Progenitor cell of endocrine pancreas (in vitro differentiated cells): ENCODE data around the gene FHOD3. TPM values are rescaled to one million over a fixed set of nuclear protein-coding genes. Genes with fewer than 3 reads are reported as not detected.
"Not testable (repeated sequence)": the region's sequence is repeated elsewhere in the genome, so short reads cannot be mapped to it uniquely, and the experiment has no call there.

ENCODE experiments used
- DNase-seq: peaks from one replicate; pipeline ENCODE4 v3.0.0; 2021; ENCODE audit warnings: low spot score; ENCODE audit not compliant: unreplicated experiment
- H3K27ac Mint-ChIP-seq: 2 replicates; pipeline ENCODE4 v1.8.0; 2021; ENCODE audit warnings: mild to moderate bottlenecking, moderate library complexity, mixed read lengths
- H3K27me3 Mint-ChIP-seq: 2 replicates; pipeline ENCODE4 v1.8.0; 2021; ENCODE audit warnings: mixed read lengths
- H3K36me3 Mint-ChIP-seq: 2 replicates; pipeline ENCODE4 v1.8.0; 2022; ENCODE audit warnings: mixed read lengths; ENCODE audit not compliant: insufficient read depth
- H3K4me1 Mint-ChIP-seq: 2 replicates; pipeline ENCODE4 v1.8.0; 2021; ENCODE audit warnings: low read depth, mixed read lengths
- H3K4me3 Mint-ChIP-seq: 2 replicates; pipeline ENCODE4 v1.8.0; 2021; ENCODE audit warnings: low read depth, mild to moderate bottlenecking, moderate library complexity, mixed read lengths
- H3K9me3 Mint-ChIP-seq: 2 replicates; pipeline ENCODE4 v1.8.0; 2021; ENCODE audit warnings: low read depth, mixed read lengths
- total RNA-seq: library from RNA; stranded (reverse); gene quantifications from 2 replicates; pipeline ENCODE4 v1.2.1, GENCODE V29; 2021
- TF ChIP-seq, protein P1 (sequence below): fragments of 200-600 bp; sonication (generic); IDR thresholded peaks from one replicate; pipeline ENCODE4 v1.5.0; 2021; ENCODE audit warnings: antibody characterized with exemption, mild to moderate bottlenecking; ENCODE audit not compliant: unreplicated experiment

The FHOD3 gene
- total RNA-seq, 1 donor from 2014 or later = 1.6 TPM

DNA sequence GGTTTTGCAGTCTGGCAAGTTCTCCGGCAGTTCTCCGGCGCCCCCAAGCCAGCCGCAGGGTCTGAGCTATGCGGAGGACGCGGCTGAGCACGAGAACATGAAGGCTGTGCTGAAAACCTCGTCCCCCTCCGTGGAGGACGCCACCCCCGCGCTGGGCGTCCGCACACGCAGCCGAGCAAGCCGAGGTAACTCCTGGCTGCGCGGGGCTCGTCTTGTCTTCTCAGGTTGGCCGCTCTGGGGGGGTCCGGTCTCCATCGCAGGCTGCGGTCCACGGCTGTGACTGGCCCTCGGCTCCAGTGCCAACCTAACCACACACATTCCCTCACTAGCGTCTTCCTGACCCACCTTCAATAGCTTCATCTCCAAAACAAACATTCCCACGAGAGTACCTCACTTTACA, 463.1 kb downstream of the FHOD3 start:
- H3K4me3 Mint-ChIP-seq = no peak overlapping the region
- no peaks in the 10 kb centered on the region for H3K27me3 Mint-ChIP-seq
- H3K27ac Mint-ChIP-seq = no peak overlapping the region
- no peak for DNase-seq
- TF ChIP-seq, protein P1, sequence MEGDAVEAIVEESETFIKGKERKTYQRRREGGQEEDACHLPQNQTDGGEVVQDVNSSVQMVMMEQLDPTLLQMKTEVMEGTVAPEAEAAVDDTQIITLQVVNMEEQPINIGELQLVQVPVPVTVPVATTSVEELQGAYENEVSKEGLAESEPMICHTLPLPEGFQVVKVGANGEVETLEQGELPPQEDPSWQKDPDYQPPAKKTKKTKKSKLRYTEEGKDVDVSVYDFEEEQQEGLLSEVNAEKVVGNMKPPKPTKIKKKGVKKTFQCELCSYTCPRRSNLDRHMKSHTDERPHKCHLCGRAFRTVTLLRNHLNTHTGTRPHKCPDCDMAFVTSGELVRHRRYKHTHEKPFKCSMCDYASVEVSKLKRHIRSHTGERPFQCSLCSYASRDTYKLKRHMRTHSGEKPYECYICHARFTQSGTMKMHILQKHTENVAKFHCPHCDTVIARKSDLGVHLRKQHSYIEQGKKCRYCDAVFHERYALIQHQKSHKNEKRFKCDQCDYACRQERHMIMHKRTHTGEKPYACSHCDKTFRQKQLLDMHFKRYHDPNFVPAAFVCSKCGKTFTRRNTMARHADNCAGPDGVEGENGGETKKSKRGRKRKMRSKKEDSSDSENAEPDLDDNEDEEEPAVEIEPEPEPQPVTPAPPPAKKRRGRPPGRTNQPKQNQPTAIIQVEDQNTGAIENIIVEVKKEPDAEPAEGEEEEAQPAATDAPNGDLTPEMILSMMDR = no peak
- peaks cover 2% of the 10 kb centered on the region for H3K36me3 Mint-ChIP-seq
- peaks cover 4% of the 10 kb centered on the region for H3K9me3 Mint-ChIP-seq
- peaks cover 13% of the 10 kb centered on the region for H3K4me1 Mint-ChIP-seq

GRCh38 chr18:36761186-36761698, 463.7 kb downstream of the FHOD3 start:
- TF ChIP-seq, protein P1 = peak; percentile 9
- Mint-ChIP-seq H3K27me3 (no peaks in the 10 kb centered on the region), H3K27ac (no peak overlapping the region), H3K36me3 (peaks cover 2% of the 10 kb centered on the region), H3K4me1 (peaks cover 13% of the 10 kb centered on the region), H3K4me3 (no peak overlapping the region), H3K9me3 (peaks cover 4% of the 10 kb centered on the region)
- no peak for DNase-seq

DNA sequence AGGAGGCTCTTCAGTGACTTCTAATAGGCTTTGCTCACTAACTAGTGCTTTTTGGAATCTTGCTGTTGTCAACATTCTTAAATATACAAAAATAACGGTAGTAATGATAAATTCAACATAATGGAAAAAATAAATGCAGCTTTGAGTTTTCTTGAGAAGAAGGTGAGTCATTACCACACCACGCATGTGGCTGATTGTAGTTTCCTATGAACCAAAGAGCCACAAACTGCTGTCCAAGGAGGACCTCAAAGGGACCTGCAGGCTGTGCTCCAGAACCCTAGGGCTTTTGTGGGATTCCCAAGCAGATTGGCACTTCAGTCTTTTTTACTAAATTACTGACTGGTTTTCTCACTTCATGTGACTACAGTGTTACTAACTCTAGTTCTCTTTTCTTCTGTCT, 464.6 kb downstream of the FHOD3 start:
- Mint-ChIP-seq H3K27me3 (no peaks in the 10 kb centered on the region), H3K9me3 (peaks cover 4% of the 10 kb centered on the region), H3K27ac (no peak overlapping the region), H3K4me3 (no peak overlapping the region), H3K4me1 (peaks cover 13% of the 10 kb centered on the region), H3K36me3 (peaks cover 2% of the 10 kb centered on the region)
- DNase-seq = no peak
- TF ChIP-seq, protein P1 = no peak

- H3K9me3 Mint-ChIP-seq, DNase-seq, H3K4me3 Mint-ChIP-seq: not testable (repeated sequence)
Measured at GRCh38 chr18:36762965-36763364, 465.5 kb downstream of the FHOD3 start.

GRCh38 chr18:36766836-36767235, 469.3 kb downstream of the FHOD3 start:
- peaks cover 2% of the 10 kb centered on the region for H3K4me1 Mint-ChIP-seq
- H3K9me3 Mint-ChIP-seq = no peaks in the 10 kb centered on the region
- TF ChIP-seq, protein P1 = no peak
- no peak overlapping the region for H3K4me3 Mint-ChIP-seq
- DNase-seq = no peak
- no peak overlapping the region for H3K27ac Mint-ChIP-seq
- no peaks in the 10 kb centered on the region for H3K36me3 Mint-ChIP-seq
- no peaks in the 10 kb centered on the region for H3K27me3 Mint-ChIP-seq

More at GRCh38 chr18:36762965-36763364, 465.5 kb downstream of the FHOD3 start:
- not testable (repeated sequence) for H3K27me3 Mint-ChIP-seq, H3K27ac Mint-ChIP-seq, H3K36me3 Mint-ChIP-seq
- H3K4me1 Mint-ChIP-seq = peaks cover 15% of the 10 kb centered on the region

- Mint-ChIP-seq H3K36me3 (no peaks in the 10 kb centered on the region), H3K4me1 (peaks cover 9% of the 10 kb centered on the region), H3K4me3 (no peak overlapping the region), H3K27ac (no peak overlapping the region), H3K27me3 (peaks cover 2% of the 10 kb centered on the region), H3K9me3 (no peaks in the 10 kb centered on the region)
- no peak for DNase-seq
- TF ChIP-seq, protein P1 = no peak
Measured at GRCh38 chr18:36769172-36769571, 471.7 kb downstream of the FHOD3 start.
